Testis (tissue), 3 donors: ENCODE data around the gene CCND3. TPM values are rescaled to one million over a fixed set of nuclear protein-coding genes. Genes with fewer than 3 reads are reported as not detected.

Experiments used
- DNase-seq: peaks from one replicate; pipeline ENCODE4 v3.0.0-alpha.2; 2019
- H3K27ac ChIP-seq, 2 donors: fragments of 200-600 bp; sonication (generic); one replicate each; pipeline ENCODE4 v1.5.1; 2019
- H3K27me3 ChIP-seq: fragments of 200-600 bp; sonication (generic); one replicate; pipeline ENCODE4 v1.5.1; 2019
- H3K36me3 ChIP-seq: fragments of 200-600 bp; sonication (generic); one replicate; pipeline ENCODE4 v1.5.1; 2017; ENCODE audit warnings: low read depth; ENCODE audit errors: missing control alignments
- H3K4me1 ChIP-seq: fragments of 200-600 bp; sonication (generic); one replicate; pipeline ENCODE4 v1.5.1; 2019
- H3K4me3 ChIP-seq, 2 donors: fragments of 200-600 bp; sonication (generic); one replicate each; pipeline ENCODE4 v1.5.1; 2017 to 2019
- H3K9me3 ChIP-seq: fragments of 200-600 bp; sonication (generic); one replicate; pipeline ENCODE4 v1.5.1; 2017
- CTCF ChIP-seq, 3 experiments: fragments of 450-650 bp in 2 of 3; fragments of 200-600 bp in 1 of 3; sonication (generic) in 1 of 3; IDR thresholded peaks; one replicate each; pipeline ENCODE4 v1.5.1; 2016 to 2019; ENCODE audit warnings: antibody characterized with exemption in 3 of 3, mild to moderate bottlenecking in 2 of 3, moderate library complexity in 1 of 3
- POLR2A ChIP-seq: fragments of 450-650 bp; IDR thresholded peaks from one replicate; pipeline ENCODE4 v1.6.1; 2017; ENCODE audit warnings: antibody characterized with exemption, mild to moderate bottlenecking, moderate library complexity
- WGBS, 2 donors: methylation state at CpG; one replicate each; pipeline ENCODE4 v1.1.5; 2018; 5-methylcytosine and 5-hydroxymethylcytosine counted together
- intact Hi-C: fragments of 100-400 bp; cut with DNase I; formaldehyde crosslinking; loops from one replicate; pipeline ENCODE4 v1.15.1; 2023; ENCODE audit warnings: low total_unique reads
- polyA plus RNA-seq: library from polyadenylated mRNA; stranded (reverse); fragments of 350-450 nt; fragmentation: Illumina TruSeq; extraction: RNeasy Lipid Tissue Mini Kit (QIAGEN cat#74804); gene quantifications from one replicate; pipeline ENCODE4 v1.2.3, GENCODE V29; 2014; ENCODE audit warnings: low read depth, low replicate concordance; ENCODE audit not compliant: insufficient read depth
- total RNA-seq, 2 donors: library from RNA; depleted of rRNA; stranded (reverse); fragments of >200 nt; gene quantifications; one replicate each; pipeline ENCODE4 v1.2.3, GENCODE V29; 2016

The CCND3 gene
- total and polyA plus RNA-seq, 3 donors from 2014 or later = 21.2 to 32.9 (median 27.9) TPM

- H3K36me3 ChIP-seq = no peaks in the 10 kb centered on the region
- H3K27ac ChIP-seq = no peak overlapping the region
- no peaks in the 10 kb centered on the region for H3K4me1 ChIP-seq
- TF ChIP-seq CTCF (IDR thresholded peaks at IDR 0.05) (no peak), POLR2A (no peak)
- no peaks in the 10 kb centered on the region for H3K9me3 ChIP-seq
- H3K27me3 ChIP-seq = no peaks in the 10 kb centered on the region
- DNase-seq = no peak
- intact Hi-C loops = no loop called here
- no peak overlapping the region for H3K4me3 ChIP-seq
- WGBS, 2 donors = 71 to 72% methylated on average over 4 of the region's 4 CpGs
Measured at GRCh38 chr6:41975276-41975675, 33.7 kb upstream of the CCND3 start.

- no peak for DNase-seq
- H3K27me3 ChIP-seq = no peaks in the 10 kb centered on the region
- intact Hi-C loops = no loop called here
- no peaks in the 10 kb centered on the region for H3K36me3 ChIP-seq
- no peak overlapping the region for H3K4me3 ChIP-seq
- no peak overlapping the region for H3K27ac ChIP-seq
- WGBS, 2 donors = 82 to 93% methylated on average over 4 to 5 of the region's 5 CpGs
- no peaks in the 10 kb centered on the region for H3K4me1 ChIP-seq
- TF ChIP-seq CTCF (IDR thresholded peaks at IDR 0.05) (no peak), POLR2A (no peak)
- no peaks in the 10 kb centered on the region for H3K9me3 ChIP-seq
Measured at GRCh38 chr6:41974281-41974825, 32.7 kb upstream of the CCND3 start.

GRCh38 chr6:41972826-41973225 is 31.2 kb upstream of the CCND3 start:
- no peak for DNase-seq
- TF ChIP-seq CTCF (IDR thresholded peaks at IDR 0.05) = no peak
- TF ChIP-seq POLR2A = no peak
- Histone ChIP-seq H3K27ac (no peak overlapping the region), H3K36me3 (no peaks in the 10 kb centered on the region), H3K4me1 (no peaks in the 10 kb centered on the region), H3K4me3 (no peak overlapping the region), H3K27me3 (no peaks in the 10 kb centered on the region), H3K9me3 (no peaks in the 10 kb centered on the region)
- intact Hi-C loops = no loop called here
- 45 to 53% methylated on average over 2 of the region's 2 CpGs for WGBS, 2 donors

GRCh38 chr6:41970436-41970846 is 28.8 kb upstream of the CCND3 start:
- no peak for DNase-seq
- 63 to 65% methylated on average over 4 of the region's 4 CpGs for WGBS, 2 donors
- no peak for TF ChIP-seq POLR2A
- TF ChIP-seq CTCF (IDR thresholded peaks at IDR 0.05) = no peak
- intact Hi-C loops = no loop called here
- H3K4me3 ChIP-seq = no peak overlapping the region
- no peaks in the 10 kb centered on the region for H3K36me3 ChIP-seq
- peaks cover 4% of the 10 kb centered on the region for H3K4me1 ChIP-seq
- H3K27me3 ChIP-seq = no peaks in the 10 kb centered on the region
- no peaks in the 10 kb centered on the region for H3K9me3 ChIP-seq
- H3K27ac ChIP-seq = no peak overlapping the region
